H9 (cell line): ENCODE measurements around the gene SYNE2. TPM values are rescaled to one million over a fixed set of nuclear protein-coding genes. Genes with fewer than 3 reads are reported as not detected.

Experiments
- DNase-seq: peaks from one replicate; pipeline ENCODE4 v3.0.0-alpha.2; 2017
- H2AFZ ChIP-seq: one replicate; pipeline ENCODE4 v1.6.1; 2013; ENCODE audit warnings: mild to moderate bottlenecking, low read length, control low read depth, moderate library complexity
- H2AK5ac ChIP-seq: 2 replicates; pipeline ENCODE4 v1.6.1; 2013; ENCODE audit warnings: low read length, control low read depth, mixed read lengths; ENCODE audit not compliant: insufficient read length
- H2BK120ac ChIP-seq: one replicate; pipeline ENCODE4 v1.6.1; 2013; ENCODE audit warnings: low read depth, mild to moderate bottlenecking, low read length, control low read depth, inconsistent platforms; ENCODE audit not compliant: poor library complexity, severe bottlenecking
- H2BK12ac ChIP-seq: 2 replicates; pipeline ENCODE4 v1.6.1; 2013; ENCODE audit warnings: low read length, control low read depth, mixed read lengths, low read depth; ENCODE audit not compliant: insufficient read length
- H2BK15ac ChIP-seq: 2 replicates; pipeline ENCODE4 v1.6.1; 2013; ENCODE audit warnings: low read depth, low read length, control low read depth
- H2BK20ac ChIP-seq: one replicate; pipeline ENCODE4 v1.6.1; 2013; ENCODE audit warnings: low read depth, mild to moderate bottlenecking, low read length, control low read depth, inconsistent platforms; ENCODE audit not compliant: poor library complexity, severe bottlenecking
- H2BK5ac ChIP-seq: 2 replicates; pipeline ENCODE4 v1.6.1; 2013; ENCODE audit warnings: low read length, control low read depth, mixed read lengths; ENCODE audit not compliant: insufficient read length
- H3K14ac ChIP-seq: 2 replicates; pipeline ENCODE4 v1.6.1; 2013; ENCODE audit warnings: low read length, control low read depth; ENCODE audit not compliant: insufficient read depth
- H3K18ac ChIP-seq: 2 replicates; pipeline ENCODE4 v1.6.1; 2013; ENCODE audit warnings: low read depth, mild to moderate bottlenecking, mixed read lengths, low read length, control low read depth; ENCODE audit not compliant: insufficient read length
- H3K23ac ChIP-seq: 2 replicates; pipeline ENCODE4 v1.6.1; 2013; ENCODE audit warnings: low read length, control low read depth, mixed read lengths, low read depth; ENCODE audit not compliant: insufficient read length
- H3K23me2 ChIP-seq: 2 replicates; pipeline ENCODE4 v1.6.1; 2013; ENCODE audit warnings: low read depth, mild to moderate bottlenecking, mixed read lengths, low read length, control low read depth; ENCODE audit not compliant: insufficient read length, poor library complexity, severe bottlenecking
- H3K27ac ChIP-seq: 2 replicates; pipeline ENCODE4 v1.5.1; 2013; ENCODE audit warnings: low read length, control low read depth, mixed read lengths, low read depth; ENCODE audit not compliant: insufficient read length
- H3K27me3 ChIP-seq: 2 replicates; pipeline ENCODE4 v1.6.1; 2013; ENCODE audit warnings: low read length, control low read depth, inconsistent platforms; ENCODE audit not compliant: insufficient read depth
- H3K4ac ChIP-seq: 2 replicates; pipeline ENCODE4 v1.6.1; 2013; ENCODE audit warnings: low read depth, mild to moderate bottlenecking, control low read depth, inconsistent platforms, low read length, moderate library complexity
- H3K4me1 ChIP-seq: 2 replicates; pipeline ENCODE4 v1.6.1; 2013; ENCODE audit warnings: low read length, control low read depth, inconsistent platforms; ENCODE audit not compliant: insufficient read depth
- H3K4me2 ChIP-seq: 2 replicates; pipeline ENCODE4 v1.6.1; 2013; ENCODE audit warnings: low read length, control low read depth, mixed read lengths; ENCODE audit not compliant: insufficient read length, insufficient read depth
- H3K56ac ChIP-seq: 2 replicates; pipeline ENCODE4 v1.6.1; 2013; ENCODE audit warnings: low read depth, mild to moderate bottlenecking, mixed read lengths, low read length, control low read depth; ENCODE audit not compliant: insufficient read length
- H3K79me1 ChIP-seq: 2 replicates; pipeline ENCODE4 v1.6.1; 2013; ENCODE audit warnings: low read depth, mild to moderate bottlenecking, moderate library complexity, low read length, control low read depth, inconsistent platforms; ENCODE audit not compliant: insufficient read depth, poor library complexity, severe bottlenecking
- H3K79me2 ChIP-seq: 2 replicates; pipeline ENCODE4 v1.6.1; 2013; ENCODE audit warnings: low read length, control low read depth, inconsistent platforms; ENCODE audit not compliant: insufficient read depth
- H3K9ac ChIP-seq: 2 replicates; pipeline ENCODE4 v1.6.1; 2013; ENCODE audit warnings: low read length, control low read depth, mixed read lengths; ENCODE audit not compliant: insufficient read length; ENCODE audit errors: extremely low read depth
- H3K9me3 ChIP-seq: one replicate; pipeline ENCODE4 v1.6.1; 2013; ENCODE audit warnings: low read depth, low read length, inconsistent platforms; ENCODE audit not compliant: control insufficient read depth
- H3T11ph ChIP-seq: one replicate; pipeline ENCODE4 v1.6.1; 2013; ENCODE audit warnings: mild to moderate bottlenecking, low read length, control low read depth, inconsistent platforms
- H4K20me1 ChIP-seq: one replicate; pipeline ENCODE4 v1.6.1; 2013; ENCODE audit not compliant: control insufficient read depth, insufficient read length, insufficient read depth
- H4K5ac ChIP-seq: 2 replicates; pipeline ENCODE4 v1.6.1; 2013; ENCODE audit warnings: low read depth, mild to moderate bottlenecking, mixed read lengths, low read length, control low read depth; ENCODE audit not compliant: insufficient read length
- H4K8ac ChIP-seq: replicated peaks from 2 replicates; pipeline ENCODE4 v1.6.1; 2013; ENCODE audit warnings: low read length, control low read depth, mixed read lengths, low read depth; ENCODE audit not compliant: insufficient read length
- H4K91ac ChIP-seq: 2 replicates; pipeline ENCODE4 v1.6.1; 2013; ENCODE audit warnings: low read depth, mild to moderate bottlenecking, moderate library complexity, mixed read lengths, low read length, control low read depth; ENCODE audit not compliant: insufficient read length
- H3K27ac Mint-ChIP-seq, 3 experiments: 2 replicates in 2 of 3; 3 replicates in 1 of 3; pipeline ENCODE4 v1.8.0; 2020 to 2021; ENCODE audit warnings: mixed read lengths in 3 of 3, mild to moderate bottlenecking in 1 of 3, moderate library complexity in 1 of 3
- H3K27me3 Mint-ChIP-seq: 2 replicates; pipeline ENCODE4 v1.8.0; 2021; ENCODE audit warnings: low read depth, mild to moderate bottlenecking, moderate library complexity, mixed read lengths
- H3K36me3 Mint-ChIP-seq, 3 experiments: 2 replicates in 2 of 3; 3 replicates in 1 of 3; pipeline ENCODE4 v1.8.0; 2020 to 2021; ENCODE audit warnings: low read depth in 3 of 3, mixed read lengths in 3 of 3; ENCODE audit not compliant: insufficient read depth in 1 of 3
- H3K4me1 Mint-ChIP-seq, 2 experiments: 2 replicates each; pipeline ENCODE4 v1.8.0; 2020; ENCODE audit warnings: mixed read lengths in 2 of 2
- H3K4me3 Mint-ChIP-seq, 2 experiments: 2 replicates in 1 of 2; 3 replicates in 1 of 2; pipeline ENCODE4 v1.8.0; 2020 to 2021; ENCODE audit warnings: mild to moderate bottlenecking in 2 of 2, mixed read lengths in 2 of 2, moderate library complexity in 1 of 2
- H3K9me3 Mint-ChIP-seq, 2 experiments: 2 replicates in 1 of 2; 3 replicates in 1 of 2; pipeline ENCODE4 v1.8.0; 2020; ENCODE audit warnings: mild to moderate bottlenecking in 2 of 2, mixed read lengths in 2 of 2, moderate library complexity in 1 of 2
- WGBS: extraction: QIAGEN DNeasy Blood & Tissue Kit; methylation state at CpG from one replicate; pipeline ENCODE4 v1.1.7; 2013; ENCODE audit warnings: missing lambda C conversion rate, low lambda C conversion rate, mixed read lengths; ENCODE audit not compliant: insufficient read length; ENCODE audit errors: extremely low coverage; 5-methylcytosine and 5-hydroxymethylcytosine counted together
- total RNA-seq: library from RNA; stranded (reverse); gene quantifications from 2 replicates; pipeline ENCODE4 v1.2.1, GENCODE V29; 2021
- TF ChIP-seq, protein P1 (sequence below): fragments of 200-600 bp; sonication (generic); conservative IDR thresholded peaks from 3 replicates; pipeline ENCODE4 v1.8.0; 2021; ENCODE audit warnings: antibody characterized with exemption, mild to moderate bottlenecking

Gene SYNE2
- total RNA-seq, 1 experiment from 2014 or later, result 43.3 TPM

DNA sequence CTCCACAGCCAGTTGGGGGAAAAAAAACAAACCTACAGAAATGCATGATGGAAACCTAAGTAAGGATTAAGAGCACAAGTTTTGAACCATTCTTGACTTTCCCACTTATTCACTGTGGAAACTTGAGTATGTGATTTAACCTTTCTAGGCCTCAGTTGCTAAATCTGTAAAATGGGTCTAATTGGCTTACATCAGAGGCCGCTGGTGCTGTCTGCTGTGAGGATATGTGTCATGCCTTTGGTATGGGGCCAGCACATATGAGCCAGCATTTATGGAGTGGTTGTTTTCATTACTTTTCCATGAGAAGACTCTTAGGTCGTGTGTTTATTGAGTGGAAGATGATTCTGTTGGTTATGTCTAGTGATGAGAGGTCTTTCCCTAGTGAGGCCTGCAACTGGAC is 339.0 kb downstream of the SYNE2 start:
- no peaks in the 10 kb centered on the region for H3K9me3 ChIP-seq
- H2AFZ ChIP-seq, result no peak overlapping the region
- H3K4me1 Mint-ChIP-seq, result peaks cover 70 to 72% of the 10 kb centered on the region in 2 experiments
- H3K18ac ChIP-seq, result no peak overlapping the region
- H3T11ph ChIP-seq, result no peak overlapping the region
- H4K20me1 ChIP-seq, result no peaks in the 10 kb centered on the region
- no peaks in the 10 kb centered on the region for H3K79me2 ChIP-seq
- no peak overlapping the region for H2AK5ac ChIP-seq
- peaks cover 22 to 47% (median 31%) of the 10 kb centered on the region in 3 experiments; a peak in 6 of 7 replicates for H3K36me3 Mint-ChIP-seq
- WGBS, result no CpG with 5 or more reads among the region's 2 CpGs
- no peak overlapping the region for H4K91ac ChIP-seq
- H3K23ac ChIP-seq, result no peak overlapping the region
- DNase-seq, result no peak
- H2BK5ac ChIP-seq, result no peak overlapping the region
- peaks cover 2% of the 10 kb centered on the region for H3K23me2 ChIP-seq
- no peak overlapping the region for H2BK20ac ChIP-seq
- H3K4ac ChIP-seq, result no peak overlapping the region
- H3K14ac ChIP-seq, result no peak overlapping the region
- no peak overlapping the region for H3K56ac ChIP-seq
- no peak overlapping the region for H4K5ac ChIP-seq
- no peaks in the 10 kb centered on the region for H3K9me3 Mint-ChIP-seq
- H3K4me3 Mint-ChIP-seq, result no peak overlapping the region
- H2BK15ac ChIP-seq, result no peak overlapping the region
- no peaks in the 10 kb centered on the region for H3K27me3 ChIP-seq
- no peak overlapping the region for H2BK120ac ChIP-seq
- peak overlapping the region in 2 of 3 experiments; percentile 19 to 45; a peak in 3 of 7 replicates for H3K27ac Mint-ChIP-seq
- H3K27ac ChIP-seq, result no peak overlapping the region
- no peaks in the 10 kb centered on the region for H3K27me3 Mint-ChIP-seq
- H3K9ac ChIP-seq, result no peak overlapping the region
- H3K4me2 ChIP-seq, result no peak overlapping the region
- no peak overlapping the region for H4K8ac ChIP-seq
- TF ChIP-seq, protein P1, sequence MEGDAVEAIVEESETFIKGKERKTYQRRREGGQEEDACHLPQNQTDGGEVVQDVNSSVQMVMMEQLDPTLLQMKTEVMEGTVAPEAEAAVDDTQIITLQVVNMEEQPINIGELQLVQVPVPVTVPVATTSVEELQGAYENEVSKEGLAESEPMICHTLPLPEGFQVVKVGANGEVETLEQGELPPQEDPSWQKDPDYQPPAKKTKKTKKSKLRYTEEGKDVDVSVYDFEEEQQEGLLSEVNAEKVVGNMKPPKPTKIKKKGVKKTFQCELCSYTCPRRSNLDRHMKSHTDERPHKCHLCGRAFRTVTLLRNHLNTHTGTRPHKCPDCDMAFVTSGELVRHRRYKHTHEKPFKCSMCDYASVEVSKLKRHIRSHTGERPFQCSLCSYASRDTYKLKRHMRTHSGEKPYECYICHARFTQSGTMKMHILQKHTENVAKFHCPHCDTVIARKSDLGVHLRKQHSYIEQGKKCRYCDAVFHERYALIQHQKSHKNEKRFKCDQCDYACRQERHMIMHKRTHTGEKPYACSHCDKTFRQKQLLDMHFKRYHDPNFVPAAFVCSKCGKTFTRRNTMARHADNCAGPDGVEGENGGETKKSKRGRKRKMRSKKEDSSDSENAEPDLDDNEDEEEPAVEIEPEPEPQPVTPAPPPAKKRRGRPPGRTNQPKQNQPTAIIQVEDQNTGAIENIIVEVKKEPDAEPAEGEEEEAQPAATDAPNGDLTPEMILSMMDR, result no peak
- H2BK12ac ChIP-seq, result no peak overlapping the region
- no peaks in the 10 kb centered on the region for H3K79me1 ChIP-seq
- H3K4me1 ChIP-seq, result peaks cover 6% of the 10 kb centered on the region; the same call in 1 of the 2 replicates
